HL-60 (cell line): ENCODE measurements around the gene TNFRSF8.

Experiments used
- GABPA ChIP-seq: IDR thresholded peaks from 2 replicates; pipeline ENCODE4 v1.6.1; 2012; ENCODE audit warnings: low read depth
- POLR2AphosphoS5 ChIP-seq: IDR thresholded peaks from 2 replicates; pipeline ENCODE4 v1.6.1; 2012; ENCODE audit warnings: low read depth
- TF ChIP-seq, protein P1 (sequence below): IDR thresholded peaks from one replicate; pipeline ENCODE4 v1.5.1; 2011; ENCODE audit warnings: low read length, control low read depth, inconsistent platforms; ENCODE audit not compliant: insufficient read depth
- TF ChIP-seq, protein P2 (sequence below): IDR thresholded peaks from 2 replicates; pipeline ENCODE4 v1.6.1; 2012; ENCODE audit warnings: low read depth; ENCODE audit not compliant: insufficient replicate concordance

DNA sequence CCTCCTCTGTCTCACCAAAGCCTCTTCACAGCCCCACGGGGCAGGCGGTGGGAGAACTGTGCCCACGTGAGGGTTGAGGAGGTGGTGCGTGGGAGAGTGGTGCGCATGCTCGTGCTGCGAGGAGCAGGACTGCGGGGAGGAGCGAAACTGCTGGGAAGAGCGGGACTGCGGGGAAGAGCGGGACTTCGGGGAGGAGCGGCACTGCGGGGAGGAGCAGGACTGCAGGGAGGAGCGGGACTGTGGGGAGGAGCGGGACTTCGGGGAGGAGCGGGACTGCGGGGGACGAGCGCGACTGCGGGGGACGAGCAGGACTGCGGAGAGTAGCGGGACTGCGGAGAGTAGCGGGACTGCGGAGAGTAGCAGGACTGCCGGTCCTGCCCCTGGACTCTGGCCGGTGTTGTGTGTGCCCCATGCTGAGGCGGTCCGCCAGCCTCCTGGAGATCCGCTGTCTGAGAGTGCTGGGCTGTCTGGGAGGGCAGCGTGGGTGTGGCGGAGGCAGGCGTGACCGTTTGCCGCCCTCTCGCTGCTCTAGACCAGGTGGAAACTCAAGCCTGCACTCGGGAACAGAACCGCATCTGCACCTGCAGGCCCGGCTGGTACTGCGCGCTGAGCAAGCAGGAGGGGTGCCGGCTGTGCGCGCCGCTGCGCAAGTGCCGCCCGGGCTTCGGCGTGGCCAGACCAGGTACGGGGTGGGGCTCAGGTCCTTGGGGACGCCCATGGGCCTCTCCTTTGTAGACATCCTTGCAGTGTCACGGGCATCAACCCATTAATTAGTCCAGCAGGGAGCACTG, 128.3 kb downstream of the TNFRSF8 start:
- no peak for TF ChIP-seq POLR2AphosphoS5
- TF ChIP-seq, protein P1, sequence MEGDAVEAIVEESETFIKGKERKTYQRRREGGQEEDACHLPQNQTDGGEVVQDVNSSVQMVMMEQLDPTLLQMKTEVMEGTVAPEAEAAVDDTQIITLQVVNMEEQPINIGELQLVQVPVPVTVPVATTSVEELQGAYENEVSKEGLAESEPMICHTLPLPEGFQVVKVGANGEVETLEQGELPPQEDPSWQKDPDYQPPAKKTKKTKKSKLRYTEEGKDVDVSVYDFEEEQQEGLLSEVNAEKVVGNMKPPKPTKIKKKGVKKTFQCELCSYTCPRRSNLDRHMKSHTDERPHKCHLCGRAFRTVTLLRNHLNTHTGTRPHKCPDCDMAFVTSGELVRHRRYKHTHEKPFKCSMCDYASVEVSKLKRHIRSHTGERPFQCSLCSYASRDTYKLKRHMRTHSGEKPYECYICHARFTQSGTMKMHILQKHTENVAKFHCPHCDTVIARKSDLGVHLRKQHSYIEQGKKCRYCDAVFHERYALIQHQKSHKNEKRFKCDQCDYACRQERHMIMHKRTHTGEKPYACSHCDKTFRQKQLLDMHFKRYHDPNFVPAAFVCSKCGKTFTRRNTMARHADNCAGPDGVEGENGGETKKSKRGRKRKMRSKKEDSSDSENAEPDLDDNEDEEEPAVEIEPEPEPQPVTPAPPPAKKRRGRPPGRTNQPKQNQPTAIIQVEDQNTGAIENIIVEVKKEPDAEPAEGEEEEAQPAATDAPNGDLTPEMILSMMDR = no peak
- no peak for TF ChIP-seq GABPA
- TF ChIP-seq, protein P2, sequence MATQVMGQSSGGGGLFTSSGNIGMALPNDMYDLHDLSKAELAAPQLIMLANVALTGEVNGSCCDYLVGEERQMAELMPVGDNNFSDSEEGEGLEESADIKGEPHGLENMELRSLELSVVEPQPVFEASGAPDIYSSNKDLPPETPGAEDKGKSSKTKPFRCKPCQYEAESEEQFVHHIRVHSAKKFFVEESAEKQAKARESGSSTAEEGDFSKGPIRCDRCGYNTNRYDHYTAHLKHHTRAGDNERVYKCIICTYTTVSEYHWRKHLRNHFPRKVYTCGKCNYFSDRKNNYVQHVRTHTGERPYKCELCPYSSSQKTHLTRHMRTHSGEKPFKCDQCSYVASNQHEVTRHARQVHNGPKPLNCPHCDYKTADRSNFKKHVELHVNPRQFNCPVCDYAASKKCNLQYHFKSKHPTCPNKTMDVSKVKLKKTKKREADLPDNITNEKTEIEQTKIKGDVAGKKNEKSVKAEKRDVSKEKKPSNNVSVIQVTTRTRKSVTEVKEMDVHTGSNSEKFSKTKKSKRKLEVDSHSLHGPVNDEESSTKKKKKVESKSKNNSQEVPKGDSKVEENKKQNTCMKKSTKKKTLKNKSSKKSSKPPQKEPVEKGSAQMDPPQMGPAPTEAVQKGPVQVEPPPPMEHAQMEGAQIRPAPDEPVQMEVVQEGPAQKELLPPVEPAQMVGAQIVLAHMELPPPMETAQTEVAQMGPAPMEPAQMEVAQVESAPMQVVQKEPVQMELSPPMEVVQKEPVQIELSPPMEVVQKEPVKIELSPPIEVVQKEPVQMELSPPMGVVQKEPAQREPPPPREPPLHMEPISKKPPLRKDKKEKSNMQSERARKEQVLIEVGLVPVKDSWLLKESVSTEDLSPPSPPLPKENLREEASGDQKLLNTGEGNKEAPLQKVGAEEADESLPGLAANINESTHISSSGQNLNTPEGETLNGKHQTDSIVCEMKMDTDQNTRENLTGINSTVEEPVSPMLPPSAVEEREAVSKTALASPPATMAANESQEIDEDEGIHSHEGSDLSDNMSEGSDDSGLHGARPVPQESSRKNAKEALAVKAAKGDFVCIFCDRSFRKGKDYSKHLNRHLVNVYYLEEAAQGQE = no peak
